ENCODE data around the gene PCYOX1L. TPM values are rescaled to one million over a fixed set of nuclear protein-coding genes. Genes with fewer than 3 reads are reported as not detected.

Gene PCYOX1L
- total and polyA plus RNA-seq, 2 experiments from 2014 or later: 10.4 to 10.7 TPM

DNA sequence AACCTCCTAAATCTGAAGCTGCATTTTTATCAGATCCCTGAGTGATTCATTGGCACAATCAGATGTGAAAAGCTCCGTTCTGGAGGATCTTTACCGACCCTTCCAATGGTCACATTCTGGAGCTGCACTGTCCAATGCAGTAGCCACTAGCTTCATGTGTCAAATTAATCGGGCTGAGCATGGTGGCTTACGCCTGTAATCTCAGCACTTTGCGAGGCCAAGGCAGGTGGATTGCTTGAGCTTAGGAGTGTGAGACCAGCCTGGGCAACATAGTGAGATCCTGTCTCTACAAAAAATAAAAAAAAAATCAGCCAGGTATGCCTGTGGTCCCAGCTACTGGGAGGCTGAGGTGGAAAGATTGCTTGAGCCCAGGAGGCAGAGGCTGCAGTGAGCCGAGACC is 17.6 kb downstream of the PCYOX1L start:
- Histone ChIP-seq H3K9ac (no peak overlapping the region), H3K4me1 (ENCODE audit: insufficient read depth) (no peaks in the 10 kb centered on the region), H3K27ac (no peak overlapping the region), H3K36me3 (ENCODE audit: low read depth) (no peaks in the 10 kb centered on the region), H3F3A (ENCODE audit: insufficient read depth) (no peaks in the 10 kb centered on the region), H3K27me3 (replicated peaks; ENCODE audit: insufficient read depth) (no peaks in the 10 kb centered on the region; the same call in 1 of the 2 replicates), H3K4me3 (no peak overlapping the region), H3K79me2 (ENCODE audit: insufficient read depth) (no peaks in the 10 kb centered on the region), H3K4me2 (ENCODE audit: unreplicated experiment) (no peak overlapping the region), H4K20me1 (ENCODE audit: insufficient read depth) (no peaks in the 10 kb centered on the region), H2AFZ (no peak overlapping the region), H3K9me2 (ENCODE audit: insufficient read depth) (no peaks in the 10 kb centered on the region), H3K9me3 (ENCODE audit: low read depth) (no peaks in the 10 kb centered on the region)
- in situ Hi-C loops (cut with MboI): loop anchor here (10.0 kb wide), 1 partner anchor 189 kb away; no protein-coding TSS in a partner anchor
- TF ChIP-seq EZH2 (IDR thresholded peaks at IDR 0.05; ENCODE audit: insufficient read depth, poor library complexity, severe bottlenecking) (no peak), EZH2phosphoT487 (IDR thresholded peaks at IDR 0.05; ENCODE audit: insufficient read depth, low read depth) (no peak)
- DNase-seq: no peak
- 81 to 88% methylated on average over 6 of the region's 6 CpGs for WGBS, 2 experiments (ENCODE audit: low coverage in 1 of 2, low lambda C conversion rate in 2 of 2, missing lambda C conversion rate in 2 of 2)

DNA sequence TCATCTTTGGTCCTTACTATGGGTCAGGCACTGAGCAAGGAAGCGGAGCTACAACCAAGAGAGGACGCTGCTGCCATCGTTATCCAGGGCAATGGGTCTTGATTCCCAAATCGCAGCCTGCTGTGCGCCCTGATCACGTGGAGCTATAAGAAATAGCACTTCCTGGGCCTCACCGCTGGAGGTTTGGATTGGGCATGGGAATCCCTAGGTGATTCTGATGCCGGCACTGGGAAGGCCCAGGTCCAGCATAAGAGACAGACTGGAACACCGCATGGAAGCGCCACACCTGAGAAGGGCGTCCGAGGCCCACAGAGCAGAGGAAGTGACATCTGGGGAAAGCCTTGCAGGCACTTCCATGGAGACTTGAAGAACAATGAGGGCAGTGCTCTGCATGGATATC is 18.3 kb downstream of the PCYOX1L start:
- H4K20me1 ChIP-seq (ENCODE audit: insufficient read depth): no peaks in the 10 kb centered on the region
- DNase-seq: no peak
- no peaks in the 10 kb centered on the region; the same call in 1 of the 2 replicates for H3K27me3 ChIP-seq (replicated peaks; ENCODE audit: insufficient read depth)
- no peak overlapping the region for H3K9ac ChIP-seq
- H3K36me3 ChIP-seq (ENCODE audit: low read depth): no peaks in the 10 kb centered on the region
- WGBS, 2 experiments (ENCODE audit: low coverage in 1 of 2, low lambda C conversion rate in 2 of 2, missing lambda C conversion rate in 2 of 2): 96 to 97% methylated on average over 12 of the region's 12 CpGs
- H3K27ac ChIP-seq: no peak overlapping the region
- H3F3A ChIP-seq (ENCODE audit: insufficient read depth): no peaks in the 10 kb centered on the region
- H3K4me2 ChIP-seq (ENCODE audit: unreplicated experiment): no peak overlapping the region
- no peak for TF ChIP-seq EZH2phosphoT487 (IDR thresholded peaks at IDR 0.05; ENCODE audit: insufficient read depth, low read depth)
- TF ChIP-seq EZH2 (IDR thresholded peaks at IDR 0.05; ENCODE audit: insufficient read depth, poor library complexity, severe bottlenecking): no peak
- H3K79me2 ChIP-seq (ENCODE audit: insufficient read depth): no peaks in the 10 kb centered on the region
- no peaks in the 10 kb centered on the region for H3K9me2 ChIP-seq (ENCODE audit: insufficient read depth)
- H3K4me1 ChIP-seq (ENCODE audit: insufficient read depth): no peaks in the 10 kb centered on the region
- H2AFZ ChIP-seq: no peak overlapping the region
- H3K9me3 ChIP-seq (ENCODE audit: low read depth): no peaks in the 10 kb centered on the region
- H3K4me3 ChIP-seq: no peak overlapping the region
- in situ Hi-C loops (cut with MboI): loop anchor here (10.0 kb wide), 1 partner anchor 189 kb away; no protein-coding TSS in a partner anchor

GRCh38 chr5:149376711-149377447 is 19.0 kb downstream of the PCYOX1L start:
- Histone ChIP-seq H3K36me3 (ENCODE audit: low read depth) (no peaks in the 10 kb centered on the region), H3K27ac (no peak overlapping the region), H3K9me2 (ENCODE audit: insufficient read depth) (no peaks in the 10 kb centered on the region), H3K4me2 (ENCODE audit: unreplicated experiment) (no peak overlapping the region), H3K9ac (no peak overlapping the region), H3K79me2 (ENCODE audit: insufficient read depth) (no peaks in the 10 kb centered on the region), H3K4me1 (ENCODE audit: insufficient read depth) (no peaks in the 10 kb centered on the region), H3K4me3 (no peak overlapping the region), H3F3A (ENCODE audit: insufficient read depth) (no peaks in the 10 kb centered on the region), H2AFZ (no peak overlapping the region), H4K20me1 (ENCODE audit: insufficient read depth) (no peaks in the 10 kb centered on the region), H3K9me3 (ENCODE audit: low read depth) (no peaks in the 10 kb centered on the region), H3K27me3 (replicated peaks; ENCODE audit: insufficient read depth) (no peaks in the 10 kb centered on the region; the same call in 1 of the 2 replicates)
- in situ Hi-C loops (cut with MboI): loop anchor here (10.0 kb wide), 1 partner anchor 188 kb away; no protein-coding TSS in a partner anchor
- DNase-seq: no peak
- no peak for TF ChIP-seq EZH2 (IDR thresholded peaks at IDR 0.05; ENCODE audit: insufficient read depth, poor library complexity, severe bottlenecking)
- TF ChIP-seq EZH2phosphoT487 (IDR thresholded peaks at IDR 0.05; ENCODE audit: insufficient read depth, low read depth): no peak
- 82 to 91% methylated on average over 7 of the region's 7 CpGs for WGBS, 2 experiments (ENCODE audit: low coverage in 1 of 2, low lambda C conversion rate in 2 of 2, missing lambda C conversion rate in 2 of 2)

DNA sequence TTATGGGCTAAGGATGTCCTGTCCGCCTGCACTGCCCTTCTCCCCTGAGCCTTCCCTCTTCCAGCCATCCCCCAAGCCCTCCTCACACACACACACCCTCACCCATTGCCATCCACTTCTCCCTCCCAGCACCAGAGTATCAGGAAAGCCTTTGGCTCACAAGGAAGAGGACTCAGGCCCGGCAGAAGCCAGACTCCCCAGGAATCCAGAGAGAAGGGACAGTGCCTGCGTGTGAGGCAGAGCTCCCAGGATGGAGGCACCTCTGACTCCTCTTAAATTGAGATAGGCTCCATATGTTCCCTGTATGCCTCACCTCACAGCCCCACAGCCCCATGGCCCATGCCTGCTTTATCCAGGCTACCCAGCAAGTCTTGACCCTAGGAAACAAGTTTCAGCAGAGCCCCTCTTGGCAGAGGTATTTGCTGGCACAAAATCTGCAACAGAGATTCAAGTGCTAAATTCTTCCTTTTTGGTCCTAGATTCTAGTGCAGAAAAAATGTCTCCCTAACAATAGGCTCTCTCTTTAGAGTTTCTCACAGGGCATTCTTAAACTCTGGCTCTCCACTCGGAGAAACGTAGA is 20.5 kb downstream of the PCYOX1L start:
- 63 to 66% methylated on average over 5 of the region's 5 CpGs for WGBS, 2 experiments (ENCODE audit: low coverage in 1 of 2, low lambda C conversion rate in 2 of 2, missing lambda C conversion rate in 2 of 2)
- H3K4me2 ChIP-seq (ENCODE audit: unreplicated experiment): no peak overlapping the region
- H2AFZ ChIP-seq: no peak overlapping the region
- H3K9ac ChIP-seq: no peak overlapping the region
- no peaks in the 10 kb centered on the region for H3K36me3 ChIP-seq (ENCODE audit: low read depth)
- in situ Hi-C loops (cut with MboI): loop anchor here (10.0 kb wide), 1 partner anchor 186 kb away; no protein-coding TSS in a partner anchor
- no peaks in the 10 kb centered on the region for H4K20me1 ChIP-seq (ENCODE audit: insufficient read depth)
- H3F3A ChIP-seq (ENCODE audit: insufficient read depth): no peaks in the 10 kb centered on the region
- H3K4me3 ChIP-seq: no peak overlapping the region
- no peaks in the 10 kb centered on the region for H3K4me1 ChIP-seq (ENCODE audit: insufficient read depth)
- DNase-seq: no peak
- no peaks in the 10 kb centered on the region for H3K9me2 ChIP-seq (ENCODE audit: insufficient read depth)
- H3K9me3 ChIP-seq (ENCODE audit: low read depth): no peaks in the 10 kb centered on the region
- no peak overlapping the region for H3K27ac ChIP-seq
- H3K27me3 ChIP-seq (replicated peaks; ENCODE audit: insufficient read depth): no peaks in the 10 kb centered on the region; the same call in 1 of the 2 replicates
- TF ChIP-seq EZH2 (IDR thresholded peaks at IDR 0.05; ENCODE audit: insufficient read depth, poor library complexity, severe bottlenecking) (no peak), EZH2phosphoT487 (IDR thresholded peaks at IDR 0.05; ENCODE audit: insufficient read depth, low read depth) (no peak)
- no peaks in the 10 kb centered on the region for H3K79me2 ChIP-seq (ENCODE audit: insufficient read depth)

Measured in GM23248 (cell line).